GM12878 (cell line): Measurements from ENCODE around the gene ACADS. TPM values are rescaled to one million over a fixed set of nuclear protein-coding genes. Genes with fewer than 3 reads are reported as not detected.
A peak's percentile ranks its signal among the peaks of the same experiment; 100 is the strongest.

Experiments
- ATF3 ChIP-seq: IDR thresholded peaks from 2 replicates; pipeline ENCODE4 v1.6.1; 2011; ENCODE audit warnings: low read depth, mild to moderate bottlenecking, low read length, moderate library complexity, borderline replicate concordance; ENCODE audit errors: extremely low read depth
- BMI1 ChIP-seq: fragments of 450-650 bp; IDR thresholded peaks from 2 replicates; pipeline ENCODE4 v1.6.1; 2016; ENCODE audit warnings: mild to moderate bottlenecking, moderate library complexity, borderline replicate concordance
- CBX3 ChIP-seq: fragments of 200-600 bp; sonication (generic); IDR thresholded peaks from 2 replicates; pipeline ENCODE4 v1.6.1; 2016; ENCODE audit warnings: low read depth, borderline replicate concordance
- CHD2 ChIP-seq: IDR thresholded peaks from 2 replicates; pipeline ENCODE4 v1.6.1; 2011; ENCODE audit warnings: low read depth, low read length, improper control_type of control experiment, borderline replicate concordance
- E2F4 ChIP-seq: IDR thresholded peaks from 2 replicates; pipeline ENCODE4 v1.6.1; 2012; ENCODE audit warnings: low read depth, low read length, improper control_type of control experiment
- EP300 ChIP-seq, 2 experiments: fragments of 150-350 bp in 1 of 2; IDR thresholded peaks; 2 replicates each; pipeline ENCODE4 v1.6.1; 2011 to 2012; ENCODE audit warnings: low read depth in 2 of 2, low read length in 2 of 2, borderline replicate concordance in 1 of 2, improper control_type of control experiment in 1 of 2, inconsistent platforms in 1 of 2; ENCODE audit not compliant: control insufficient read depth in 1 of 2
- GABPA ChIP-seq: IDR thresholded peaks from 2 replicates; pipeline ENCODE4 v1.6.1; 2014; ENCODE audit warnings: antibody characterized with exemption, low read depth, mild to moderate bottlenecking, inconsistent platforms
- MYC ChIP-seq: IDR thresholded peaks from 2 replicates; pipeline ENCODE4 v1.6.1; 2011; ENCODE audit warnings: mild to moderate bottlenecking, low read length, moderate library complexity, inconsistent platforms; ENCODE audit not compliant: insufficient read depth, insufficient replicate concordance, insufficient read length, severe bottlenecking
- NFXL1 ChIP-seq: fragments of 450-650 bp; IDR thresholded peaks from 2 replicates; pipeline ENCODE4 v1.6.1; 2017; ENCODE audit warnings: antibody characterized with exemption, mild to moderate bottlenecking, borderline replicate concordance
- NR2F1 ChIP-seq: fragments of 450-650 bp; conservative IDR thresholded peaks from 2 replicates; pipeline ENCODE4 v1.6.1; 2017; ENCODE audit warnings: mild to moderate bottlenecking
- PAX5 ChIP-seq: IDR thresholded peaks from 2 replicates; pipeline ENCODE4 v1.6.1; 2011; ENCODE audit warnings: low read depth, low read length, borderline replicate concordance
- POLR2A ChIP-seq: IDR thresholded peaks from 2 replicates; pipeline ENCODE4 v1.6.1; 2011; ENCODE audit warnings: low read depth, mild to moderate bottlenecking, low read length
- SMARCA5 ChIP-seq: fragments of 450-650 bp; IDR thresholded peaks from 2 replicates; pipeline ENCODE4 v1.6.1; 2017; ENCODE audit warnings: mild to moderate bottlenecking
- SUZ12 ChIP-seq: fragments of 200-600 bp; sonication (generic); IDR thresholded peaks from one replicate; pipeline ENCODE4 v1.6.1; 2018; ENCODE audit warnings: antibody characterized with exemption, mild to moderate bottlenecking; ENCODE audit not compliant: unreplicated experiment
- TCF3 ChIP-seq: IDR thresholded peaks from 2 replicates; pipeline ENCODE4 v1.6.1; 2012; ENCODE audit warnings: low read depth, mild to moderate bottlenecking, low read length, borderline replicate concordance; ENCODE audit not compliant: insufficient read depth
- ZNF207 ChIP-seq: fragments of 450-650 bp; IDR thresholded peaks from 2 replicates; pipeline ENCODE4 v1.6.1; 2014; ENCODE audit warnings: antibody characterized with exemption, mild to moderate bottlenecking, borderline replicate concordance
- ZNF274 ChIP-seq: IDR thresholded peaks from one replicate; pipeline ENCODE4 v1.8.0; 2011; ENCODE audit not compliant: insufficient read length, insufficient read depth
- polyA plus RNA-seq, 11 experiments: library from polyadenylated mRNA; depleted of rRNA in 4 of 11; unstranded in 6 of 11; stranded (reverse) in 5 of 11; fragments of >200 nt; fragmentation: Nextera tagmentation in 4 of 11; fragmentation: Illumina TruSeq in 1 of 11; extraction: Ambion mirVana in 4 of 11; extraction: Trizol in 1 of 11; gene quantifications; 1 replicate in 1 of 11; 2 replicates in 10 of 11; pipeline versions ENCODE4 v1.2.1 to v1.2.3, GENCODE V29; 2011 to 2016; ENCODE audit warnings: inconsistent platforms in 2 of 11, missing spikeins in 2 of 11, low read depth in 1 of 11
- total RNA-seq, 4 experiments: library from RNA; depleted of rRNA in 3 of 4; stranded (reverse); fragments of >200 nt in 3 of 4; fragmentation: Illumina TruSeq in 1 of 4; extraction: Trizol in 1 of 4; gene quantifications; 2 replicates each; pipeline versions ENCODE4 v1.2.1 to v1.2.3, GENCODE V29; 2013 to 2021
- TF ChIP-seq, protein P1 (sequence below): fragments of 450-650 bp; IDR thresholded peaks from 2 replicates; pipeline ENCODE4 v1.6.1; 2016; ENCODE audit warnings: mild to moderate bottlenecking
- TF ChIP-seq, protein P2 (sequence below): IDR thresholded peaks from 2 replicates; pipeline ENCODE4 v1.6.1; 2011; ENCODE audit warnings: borderline replicate concordance, low read depth, mild to moderate bottlenecking, moderate library complexity, mixed read lengths, low read length; ENCODE audit not compliant: insufficient read depth; ENCODE audit errors: extremely low read length
- TF ChIP-seq, protein P3 (sequence below): fragments of 450-650 bp; IDR thresholded peaks from 2 replicates; pipeline ENCODE4 v1.6.1; 2017; ENCODE audit warnings: mild to moderate bottlenecking, moderate library complexity

ACADS gene
- total and polyA plus RNA-seq, 10 of the 15 experiments (the other 5 are each of a cell fraction or from before 2014, with no cell fraction given): 0.05 to 18.1 (median 10.2) TPM

- TF ChIP-seq E2F4: no peak
- no peak for TF ChIP-seq BMI1
- TF ChIP-seq ATF3: no peak
- no peak for TF ChIP-seq SMARCA5
- no peak for TF ChIP-seq SUZ12
- TF ChIP-seq CHD2: 0 out of 2 replicates have a peak, but pooled peaks have one; percentile 13
- TF ChIP-seq EP300 (IDR thresholded peaks at IDR 0.05; ENCODE audit: borderline replicate concordance in 1 of 2, control insufficient read depth in 1 of 2, low read depth in 2 of 2, low read length in 2 of 2): peak in 1 of 2 experiments; percentile 15; a peak in 1 of 4 replicates
- TF ChIP-seq, protein P1, sequence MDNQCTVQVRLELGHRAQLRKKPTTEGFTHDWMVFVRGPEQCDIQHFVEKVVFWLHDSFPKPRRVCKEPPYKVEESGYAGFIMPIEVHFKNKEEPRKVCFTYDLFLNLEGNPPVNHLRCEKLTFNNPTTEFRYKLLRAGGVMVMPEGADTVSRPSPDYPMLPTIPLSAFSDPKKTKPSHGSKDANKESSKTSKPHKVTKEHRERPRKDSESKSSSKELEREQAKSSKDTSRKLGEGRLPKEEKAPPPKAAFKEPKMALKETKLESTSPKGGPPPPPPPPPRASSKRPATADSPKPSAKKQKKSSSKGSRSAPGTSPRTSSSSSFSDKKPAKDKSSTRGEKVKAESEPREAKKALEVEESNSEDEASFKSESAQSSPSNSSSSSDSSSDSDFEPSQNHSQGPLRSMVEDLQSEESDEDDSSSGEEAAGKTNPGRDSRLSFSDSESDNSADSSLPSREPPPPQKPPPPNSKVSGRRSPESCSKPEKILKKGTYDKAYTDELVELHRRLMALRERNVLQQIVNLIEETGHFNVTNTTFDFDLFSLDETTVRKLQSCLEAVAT: no peak
- no peak for TF ChIP-seq TCF3
- TF ChIP-seq, protein P2, sequence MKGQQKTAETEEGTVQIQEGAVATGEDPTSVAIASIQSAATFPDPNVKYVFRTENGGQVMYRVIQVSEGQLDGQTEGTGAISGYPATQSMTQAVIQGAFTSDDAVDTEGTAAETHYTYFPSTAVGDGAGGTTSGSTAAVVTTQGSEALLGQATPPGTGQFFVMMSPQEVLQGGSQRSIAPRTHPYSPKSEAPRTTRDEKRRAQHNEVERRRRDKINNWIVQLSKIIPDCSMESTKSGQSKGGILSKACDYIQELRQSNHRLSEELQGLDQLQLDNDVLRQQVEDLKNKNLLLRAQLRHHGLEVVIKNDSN: no peak
- TF ChIP-seq GABPA: 0 out of 2 replicates have a peak, but pooled peaks have one; percentile 32
- TF ChIP-seq ZNF207: no peak
- TF ChIP-seq NR2F1: no peak
- no peak for TF ChIP-seq ZNF274
- no peak for TF ChIP-seq CBX3
- no peak for TF ChIP-seq POLR2A
- no peak for TF ChIP-seq PAX5
- TF ChIP-seq, protein P3, sequence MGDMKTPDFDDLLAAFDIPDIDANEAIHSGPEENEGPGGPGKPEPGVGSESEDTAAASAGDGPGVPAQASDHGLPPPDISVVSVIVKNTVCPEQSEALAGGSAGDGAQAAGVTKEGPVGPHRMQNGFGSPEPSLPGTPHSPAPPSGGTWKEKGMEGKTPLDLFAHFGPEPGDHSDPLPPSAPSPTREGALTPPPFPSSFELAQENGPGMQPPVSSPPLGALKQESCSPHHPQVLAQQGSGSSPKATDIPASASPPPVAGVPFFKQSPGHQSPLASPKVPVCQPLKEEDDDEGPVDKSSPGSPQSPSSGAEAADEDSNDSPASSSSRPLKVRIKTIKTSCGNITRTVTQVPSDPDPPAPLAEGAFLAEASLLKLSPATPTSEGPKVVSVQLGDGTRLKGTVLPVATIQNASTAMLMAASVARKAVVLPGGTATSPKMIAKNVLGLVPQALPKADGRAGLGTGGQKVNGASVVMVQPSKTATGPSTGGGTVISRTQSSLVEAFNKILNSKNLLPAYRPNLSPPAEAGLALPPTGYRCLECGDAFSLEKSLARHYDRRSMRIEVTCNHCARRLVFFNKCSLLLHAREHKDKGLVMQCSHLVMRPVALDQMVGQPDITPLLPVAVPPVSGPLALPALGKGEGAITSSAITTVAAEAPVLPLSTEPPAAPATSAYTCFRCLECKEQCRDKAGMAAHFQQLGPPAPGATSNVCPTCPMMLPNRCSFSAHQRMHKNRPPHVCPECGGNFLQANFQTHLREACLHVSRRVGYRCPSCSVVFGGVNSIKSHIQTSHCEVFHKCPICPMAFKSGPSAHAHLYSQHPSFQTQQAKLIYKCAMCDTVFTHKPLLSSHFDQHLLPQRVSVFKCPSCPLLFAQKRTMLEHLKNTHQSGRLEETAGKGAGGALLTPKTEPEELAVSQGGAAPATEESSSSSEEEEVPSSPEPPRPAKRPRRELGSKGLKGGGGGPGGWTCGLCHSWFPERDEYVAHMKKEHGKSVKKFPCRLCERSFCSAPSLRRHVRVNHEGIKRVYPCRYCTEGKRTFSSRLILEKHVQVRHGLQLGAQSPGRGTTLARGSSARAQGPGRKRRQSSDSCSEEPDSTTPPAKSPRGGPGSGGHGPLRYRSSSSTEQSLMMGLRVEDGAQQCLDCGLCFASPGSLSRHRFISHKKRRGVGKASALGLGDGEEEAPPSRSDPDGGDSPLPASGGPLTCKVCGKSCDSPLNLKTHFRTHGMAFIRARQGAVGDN: no peak
- TF ChIP-seq MYC: no peak
- no peak for TF ChIP-seq NFXL1
Observed at GRCh38 chr12:120680165-120680738, 45.4 kb upstream of the ACADS start (continued).
